Parathyroid adenoma (tissue), 2 donors: Measurements from ENCODE around the gene SOX11.

Source experiments
- H2AFZ ChIP-seq: fragments of 300-600 bp; sonication (generic); one replicate; pipeline ENCODE4 v1.7.0; 2017; ENCODE audit warnings: antibody characterized with exemption, mild to moderate bottlenecking
- H3K27ac ChIP-seq: fragments of 300-600 bp; sonication (generic); one replicate; pipeline ENCODE4 v1.7.0; 2017
- H3K27me3 ChIP-seq: fragments of 300-600 bp; sonication (generic); one replicate; pipeline ENCODE4 v1.7.0; 2017; ENCODE audit warnings: low read length; ENCODE audit not compliant: control insufficient read depth, insufficient read depth
- H3K36me3 ChIP-seq: fragments of 300-600 bp; sonication (generic); one replicate; pipeline ENCODE4 v1.7.0; 2017; ENCODE audit warnings: low read length; ENCODE audit not compliant: control insufficient read depth, insufficient read depth
- H3K4me1 ChIP-seq: fragments of 300-600 bp; sonication (generic); one replicate; pipeline ENCODE4 v1.7.0; 2017; ENCODE audit warnings: control low read depth
- H3K4me2 ChIP-seq: fragments of 300-600 bp; sonication (generic); one replicate; pipeline ENCODE4 v1.7.0; 2017; ENCODE audit warnings: low read length
- H3K4me3 ChIP-seq: fragments of 300-600 bp; sonication (generic); one replicate; pipeline ENCODE4 v1.7.0; 2017; ENCODE audit warnings: low read depth, low read length
- H3K79me2 ChIP-seq: fragments of 300-600 bp; sonication (generic); one replicate; pipeline ENCODE4 v1.7.0; 2017; ENCODE audit warnings: control low read depth
- H3K9ac ChIP-seq: fragments of 300-600 bp; sonication (generic); one replicate; pipeline ENCODE4 v1.7.0; 2017; ENCODE audit warnings: mild to moderate bottlenecking
- H3K9me3 ChIP-seq: fragments of 300-600 bp; sonication (generic); one replicate; pipeline ENCODE4 v1.7.0; 2017; ENCODE audit warnings: low read length; ENCODE audit not compliant: control insufficient read depth
- TF ChIP-seq, protein P1 (sequence below): fragments of 300-600 bp; sonication (generic); IDR thresholded peaks from one replicate; pipeline ENCODE4 v1.7.0; 2017; ENCODE audit warnings: antibody characterized with exemption, mild to moderate bottlenecking
- donor health status: primary hyperparathyroidism.

Gene SOX11

GRCh38 chr2:5703166-5703565 lies 11.0 kb downstream of the SOX11 start:
- Histone ChIP-seq H3K27me3 (no peaks in the 10 kb centered on the region), H2AFZ (no peak overlapping the region)

GRCh38 chr2:5705490-5705889 lies 13.3 kb downstream of the SOX11 start:
- Histone ChIP-seq H3K4me3 (no peak overlapping the region), H3K79me2 (no peaks in the 10 kb centered on the region), H3K27ac (no peak overlapping the region), H2AFZ (no peak overlapping the region), H3K4me2 (no peak overlapping the region), H3K27me3 (no peaks in the 10 kb centered on the region), H3K4me1 (no peaks in the 10 kb centered on the region), H3K36me3 (no peaks in the 10 kb centered on the region), H3K9me3 (no peaks in the 10 kb centered on the region), H3K9ac (no peak overlapping the region)
- TF ChIP-seq, protein P1, sequence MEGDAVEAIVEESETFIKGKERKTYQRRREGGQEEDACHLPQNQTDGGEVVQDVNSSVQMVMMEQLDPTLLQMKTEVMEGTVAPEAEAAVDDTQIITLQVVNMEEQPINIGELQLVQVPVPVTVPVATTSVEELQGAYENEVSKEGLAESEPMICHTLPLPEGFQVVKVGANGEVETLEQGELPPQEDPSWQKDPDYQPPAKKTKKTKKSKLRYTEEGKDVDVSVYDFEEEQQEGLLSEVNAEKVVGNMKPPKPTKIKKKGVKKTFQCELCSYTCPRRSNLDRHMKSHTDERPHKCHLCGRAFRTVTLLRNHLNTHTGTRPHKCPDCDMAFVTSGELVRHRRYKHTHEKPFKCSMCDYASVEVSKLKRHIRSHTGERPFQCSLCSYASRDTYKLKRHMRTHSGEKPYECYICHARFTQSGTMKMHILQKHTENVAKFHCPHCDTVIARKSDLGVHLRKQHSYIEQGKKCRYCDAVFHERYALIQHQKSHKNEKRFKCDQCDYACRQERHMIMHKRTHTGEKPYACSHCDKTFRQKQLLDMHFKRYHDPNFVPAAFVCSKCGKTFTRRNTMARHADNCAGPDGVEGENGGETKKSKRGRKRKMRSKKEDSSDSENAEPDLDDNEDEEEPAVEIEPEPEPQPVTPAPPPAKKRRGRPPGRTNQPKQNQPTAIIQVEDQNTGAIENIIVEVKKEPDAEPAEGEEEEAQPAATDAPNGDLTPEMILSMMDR = no peak

More at GRCh38 chr2:5703166-5703565, 11.0 kb downstream of the SOX11 start:
- H3K4me3 ChIP-seq = no peak overlapping the region
- no peaks in the 10 kb centered on the region for H3K4me1 ChIP-seq
- TF ChIP-seq, protein P1 = no peak
- no peak overlapping the region for H3K9ac ChIP-seq
- H3K36me3 ChIP-seq = no peaks in the 10 kb centered on the region
- no peaks in the 10 kb centered on the region for H3K9me3 ChIP-seq
- no peak overlapping the region for H3K4me2 ChIP-seq
- no peak overlapping the region for H3K27ac ChIP-seq
- no peaks in the 10 kb centered on the region for H3K79me2 ChIP-seq

DNA sequence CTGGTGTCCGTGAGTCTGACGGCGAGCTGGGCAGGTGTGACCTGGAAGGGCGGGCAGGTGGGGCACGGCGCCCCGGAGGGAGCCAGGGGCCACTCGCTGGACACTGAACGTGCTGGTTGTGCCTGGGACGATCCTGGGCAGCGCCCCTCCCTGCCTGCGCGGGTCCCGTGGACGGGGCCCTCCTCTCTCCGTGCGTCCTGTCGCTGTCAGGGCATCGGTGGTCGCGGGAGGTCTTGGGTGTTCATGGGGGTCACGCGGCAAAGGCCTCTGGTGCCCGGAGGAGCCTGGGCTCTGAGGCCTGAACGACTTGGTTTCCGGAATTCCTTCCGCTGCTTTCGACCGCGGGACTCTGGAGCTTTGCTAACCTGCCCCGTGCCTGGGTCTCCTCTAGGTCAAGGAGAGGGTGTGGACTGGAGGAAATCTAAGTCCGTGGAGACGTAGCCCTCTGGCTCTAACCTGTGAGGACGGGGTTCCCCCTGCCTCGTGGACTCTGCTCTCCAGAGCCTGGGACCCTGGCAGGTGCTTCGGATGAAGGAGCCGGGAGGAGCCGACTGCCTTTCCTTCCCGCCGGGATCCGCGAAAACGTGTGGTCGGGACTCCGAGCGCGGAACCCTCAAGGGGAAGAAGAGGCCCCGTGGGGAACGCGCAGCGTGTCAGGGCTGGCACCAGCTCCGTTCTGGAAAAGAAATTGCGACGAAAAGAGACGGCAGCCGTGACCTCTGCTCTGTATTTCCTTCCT lies 14.7 kb downstream of the SOX11 start:
- H3K4me1 ChIP-seq = no peaks in the 10 kb centered on the region
- no peaks in the 10 kb centered on the region for H3K79me2 ChIP-seq
- no peak overlapping the region for H3K4me2 ChIP-seq
- TF ChIP-seq, protein P1 = no peak
- H2AFZ ChIP-seq = no peak overlapping the region
- no peak overlapping the region for H3K4me3 ChIP-seq
- no peak overlapping the region for H3K27ac ChIP-seq
- no peaks in the 10 kb centered on the region for H3K27me3 ChIP-seq
- no peaks in the 10 kb centered on the region for H3K36me3 ChIP-seq
- no peak overlapping the region for H3K9ac ChIP-seq
- no peaks in the 10 kb centered on the region for H3K9me3 ChIP-seq

- TF ChIP-seq, protein P1 = no peak
- Histone ChIP-seq H3K27me3 (no peaks in the 10 kb centered on the region), H3K36me3 (no peaks in the 10 kb centered on the region), H3K4me3 (no peak overlapping the region), H3K79me2 (no peaks in the 10 kb centered on the region), H3K4me2 (no peak overlapping the region), H3K4me1 (no peaks in the 10 kb centered on the region), H3K9me3 (no peaks in the 10 kb centered on the region), H2AFZ (no peak overlapping the region), H3K9ac (no peak overlapping the region), H3K27ac (no peak overlapping the region)
Measured at GRCh38 chr2:5710615-5711014, 18.4 kb downstream of the SOX11 start.

DNA sequence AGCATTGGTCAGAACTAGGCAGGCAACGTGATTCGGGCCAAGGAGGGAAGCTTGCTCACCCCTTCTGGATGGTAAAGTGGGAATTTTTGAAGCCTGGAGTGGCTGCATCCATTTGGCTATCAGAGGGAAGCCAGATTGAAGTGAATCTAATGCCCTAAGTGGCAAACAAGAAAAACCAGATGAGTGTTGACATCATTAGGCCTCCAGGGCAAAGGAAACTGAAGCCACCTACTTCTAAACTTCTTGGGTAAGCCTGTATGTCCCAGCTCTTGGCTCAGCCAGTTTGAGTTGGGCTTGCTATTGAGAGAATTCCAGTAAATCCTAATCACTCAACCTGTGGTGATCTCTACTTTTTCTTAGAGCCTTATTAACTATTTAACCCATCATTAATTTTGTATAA lies 20.9 kb downstream of the SOX11 start:
- no peaks in the 10 kb centered on the region for H3K36me3 ChIP-seq
- H3K4me1 ChIP-seq = no peaks in the 10 kb centered on the region
- H3K79me2 ChIP-seq = no peaks in the 10 kb centered on the region
- H3K4me2 ChIP-seq = no peak overlapping the region
- no peak overlapping the region for H3K4me3 ChIP-seq
- no peak overlapping the region for H3K9ac ChIP-seq
- no peak overlapping the region for H2AFZ ChIP-seq
- H3K9me3 ChIP-seq = no peaks in the 10 kb centered on the region
- no peak overlapping the region for H3K27ac ChIP-seq
- TF ChIP-seq, protein P1 = no peak
- no peaks in the 10 kb centered on the region for H3K27me3 ChIP-seq
